A172 (cell line): ENCODE results near the gene LEMD2. TPM values are rescaled to one million over a fixed set of nuclear protein-coding genes. Genes with fewer than 3 reads are reported as not detected.

ENCODE experiments used
- DNase-seq: peaks from one replicate; pipeline ENCODE4 v3.0.0-alpha.2; 2015; ENCODE audit warnings: low spot score
- total RNA-seq: library from RNA; depleted of rRNA; stranded (reverse); fragments of >200 nt; shearing (Covaris generic); gene quantifications from 2 replicates; pipeline ENCODE4 v1.2.3, GENCODE V29; 2014

Gene LEMD2
- total RNA-seq, 1 experiment from 2014 or later = 50.8 TPM

- DNase-seq = no peak
Measured at GRCh38 chr6:33797626-33798342, 8.9 kb upstream of the LEMD2 start.

- no peak for DNase-seq
Measured at GRCh38 chr6:33794910-33795623, 6.1 kb upstream of the LEMD2 start.

- DNase-seq = no peak
Measured at GRCh38 chr6:33792981-33793380, 4.1 kb upstream of the LEMD2 start.

DNA sequence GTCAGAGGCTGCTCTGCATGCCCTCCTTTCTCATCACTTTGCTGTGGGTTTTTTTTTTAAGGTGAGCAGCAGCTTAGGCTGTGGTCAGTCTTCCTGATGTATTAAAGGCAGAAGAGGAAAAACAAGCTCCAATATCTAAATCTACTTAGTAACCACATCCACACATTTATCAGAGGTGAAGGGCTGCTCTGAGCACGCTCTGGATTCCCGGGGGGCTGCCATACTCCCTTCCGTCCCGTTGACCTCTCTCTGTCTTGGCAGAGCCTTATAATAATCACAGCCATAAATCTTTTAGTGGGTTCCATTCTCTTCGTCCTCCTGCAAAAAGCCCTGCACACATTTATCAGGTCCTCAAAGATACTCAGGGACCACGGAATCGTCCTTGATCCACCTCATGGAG lies 2.7 kb upstream of the LEMD2 start:
- no peak for DNase-seq

DNA sequence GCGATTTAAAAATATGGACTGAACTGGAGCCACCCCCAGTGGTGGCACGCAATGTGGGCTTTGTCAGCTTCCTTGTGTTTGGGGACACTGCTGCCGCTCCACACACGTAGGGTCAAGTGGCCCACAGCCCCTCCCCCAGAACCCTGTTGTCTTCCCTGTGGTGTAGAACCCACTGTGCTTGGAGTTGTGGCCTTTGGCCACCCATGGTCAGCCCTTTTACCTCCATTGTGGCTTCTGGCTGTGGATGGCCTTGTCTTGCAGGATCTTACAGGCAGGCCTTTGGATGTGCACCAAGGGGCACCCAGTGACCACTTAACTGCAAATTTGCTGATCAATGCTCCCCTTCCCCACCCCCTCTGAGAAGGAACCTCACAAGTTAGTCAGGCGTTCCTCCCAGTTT lies 2.0 kb upstream of the LEMD2 start:
- no peak for DNase-seq

- DNase-seq = no peak
Measured at GRCh38 chr6:33790379-33790778, 1.4 kb upstream of the LEMD2 start.

- DNase-seq = no peak
Measured at GRCh38 chr6:33789550-33789895, 593 bp upstream of the LEMD2 start.

DNA sequence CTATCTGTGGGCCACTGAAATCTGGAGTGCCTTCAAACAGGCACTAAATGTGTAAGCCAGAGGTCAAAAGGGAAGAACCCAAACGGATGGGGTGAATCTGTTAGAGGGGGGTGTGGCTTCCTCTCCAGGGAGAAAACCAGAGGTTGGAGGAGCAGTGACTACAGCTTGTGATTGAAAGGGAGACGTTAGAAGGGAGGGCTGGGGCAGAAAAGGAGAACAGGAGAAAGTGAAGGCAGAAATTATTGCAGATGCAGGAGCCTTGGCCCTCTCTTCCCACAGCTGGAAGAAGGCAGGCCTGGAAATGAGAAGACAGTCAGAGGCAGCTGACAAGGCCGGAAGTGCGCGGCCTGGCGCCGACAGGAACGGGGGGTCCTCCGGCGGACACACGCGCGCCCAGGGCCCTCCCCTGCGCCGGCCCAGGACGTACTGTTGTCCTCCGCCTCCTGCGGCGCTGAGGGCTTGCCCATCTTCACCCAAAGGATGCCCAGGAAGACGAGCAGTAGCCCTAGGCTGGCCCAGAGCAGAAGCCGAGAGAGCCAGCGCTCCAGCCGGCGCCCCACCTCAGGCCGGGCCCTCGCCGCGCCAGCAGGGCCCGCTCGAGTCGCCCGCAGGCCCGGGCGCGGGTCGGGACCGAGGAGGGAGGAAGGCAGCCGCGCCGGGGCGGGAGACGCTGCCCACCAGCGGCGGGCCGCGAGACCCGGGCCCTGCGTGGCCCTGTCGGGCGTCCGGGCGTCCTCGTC lies 806 bp downstream of the LEMD2 start:
- DNase-seq = peak; percentile 54

DNA sequence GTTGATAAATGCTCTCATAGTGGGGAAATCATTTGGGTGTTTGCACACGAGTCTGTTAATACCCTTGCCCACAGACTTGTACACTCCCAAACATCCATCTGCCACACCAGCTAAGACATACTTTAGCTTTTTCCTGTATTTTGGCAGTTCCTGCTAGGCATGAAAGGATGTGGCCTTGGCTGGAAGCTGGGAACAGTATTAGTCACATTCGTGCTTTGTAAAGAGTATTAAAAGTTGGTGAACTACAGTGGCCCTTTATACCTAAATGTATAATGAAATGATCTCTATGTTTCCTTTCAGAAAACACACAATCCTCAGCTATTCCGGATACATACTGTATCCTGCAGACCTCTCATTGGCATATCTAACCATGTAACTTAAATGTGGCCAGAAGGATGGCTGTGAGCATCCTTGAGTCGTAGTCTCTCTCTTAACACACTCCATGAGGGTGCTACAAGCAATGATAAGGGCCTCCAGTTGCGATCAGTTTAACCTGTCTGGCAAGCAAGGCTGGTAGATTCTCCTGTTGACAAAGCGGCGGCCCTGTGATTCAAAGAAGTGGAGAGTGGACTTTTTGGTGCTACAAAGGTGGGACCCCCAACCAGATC lies 1.5 kb downstream of the LEMD2 start:
- no peak for DNase-seq

DNA sequence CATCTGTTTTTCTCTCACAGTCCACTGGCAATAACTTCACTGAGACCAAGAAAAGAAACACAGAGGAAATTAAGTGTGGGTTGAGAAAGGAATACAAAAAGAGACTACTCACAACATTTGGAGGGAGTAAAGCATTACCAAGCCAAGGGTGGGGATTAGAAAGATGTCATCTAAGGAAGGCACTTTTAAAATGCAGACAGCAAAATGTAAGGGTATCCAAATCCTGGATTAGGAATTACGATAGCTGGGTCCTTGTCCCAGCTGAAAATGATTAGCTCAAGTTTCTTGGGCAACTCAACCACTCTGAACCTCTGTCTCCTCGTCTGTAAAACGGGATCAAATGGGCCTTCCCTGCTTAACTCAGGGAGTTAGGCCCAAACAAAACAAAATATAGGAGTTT lies 2.2 kb downstream of the LEMD2 start:
- DNase-seq = no peak

- peak; percentile 90 for DNase-seq
Measured at GRCh38 chr6:33785778-33786177, 3.2 kb downstream of the LEMD2 start.

DNA sequence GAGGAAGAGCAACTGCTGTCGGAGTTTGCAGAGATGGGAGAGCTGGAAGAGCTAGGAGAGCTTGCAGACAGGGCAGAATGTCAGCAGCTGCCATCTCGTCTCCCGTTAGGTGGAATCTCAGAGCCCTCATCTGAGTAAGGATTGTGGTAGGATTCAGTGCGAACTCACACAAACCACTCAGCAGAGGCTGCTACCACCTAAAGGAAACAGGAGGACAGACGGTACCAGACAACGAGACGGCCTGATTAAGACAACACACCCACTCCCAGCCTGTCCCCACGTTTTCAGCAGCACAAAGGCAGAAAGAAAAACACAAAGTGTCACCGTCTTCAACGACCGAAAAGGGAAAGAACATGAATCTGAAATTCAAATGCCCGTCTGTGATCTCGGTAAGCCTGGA lies 4.1 kb downstream of the LEMD2 start:
- DNase-seq = no peak

DNA sequence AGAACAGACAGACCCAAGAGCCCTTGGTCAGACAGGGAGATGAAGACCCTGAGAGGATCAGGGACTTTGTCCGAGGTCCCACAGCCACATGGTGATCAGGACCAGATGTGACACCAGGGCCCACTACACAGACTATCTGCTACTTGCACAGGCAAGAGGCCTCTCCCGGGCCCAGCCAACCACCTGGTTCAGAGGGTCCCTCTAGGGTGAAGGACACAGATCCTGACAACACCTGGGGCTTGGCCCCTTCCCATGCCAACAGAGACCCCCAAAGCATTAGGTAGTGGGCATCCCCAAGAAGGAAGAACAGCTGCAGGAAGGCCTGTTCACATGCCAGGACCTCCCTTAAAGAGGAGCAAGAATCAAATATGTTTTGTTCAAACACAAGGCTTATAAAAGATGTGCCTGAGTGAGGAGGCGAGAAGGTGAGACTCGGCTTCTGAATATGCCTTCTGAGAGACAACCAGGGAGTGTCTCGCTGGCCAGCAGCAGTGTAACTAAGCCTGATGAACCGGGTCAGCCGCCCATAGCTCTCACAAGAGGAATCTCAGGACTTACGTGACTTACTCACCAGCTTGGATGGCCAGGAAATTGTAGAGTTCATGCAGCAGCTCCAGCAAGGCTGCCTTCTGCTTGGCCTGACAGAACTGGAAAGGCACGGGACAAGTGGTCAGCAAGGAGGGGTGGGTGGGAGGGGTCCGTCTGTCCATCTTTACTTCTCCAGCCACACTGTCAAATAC lies 5.0 kb downstream of the LEMD2 start:
- DNase-seq = no peak

- DNase-seq = no peak
Measured at GRCh38 chr6:33782561-33782960, 6.4 kb downstream of the LEMD2 start.

DNA sequence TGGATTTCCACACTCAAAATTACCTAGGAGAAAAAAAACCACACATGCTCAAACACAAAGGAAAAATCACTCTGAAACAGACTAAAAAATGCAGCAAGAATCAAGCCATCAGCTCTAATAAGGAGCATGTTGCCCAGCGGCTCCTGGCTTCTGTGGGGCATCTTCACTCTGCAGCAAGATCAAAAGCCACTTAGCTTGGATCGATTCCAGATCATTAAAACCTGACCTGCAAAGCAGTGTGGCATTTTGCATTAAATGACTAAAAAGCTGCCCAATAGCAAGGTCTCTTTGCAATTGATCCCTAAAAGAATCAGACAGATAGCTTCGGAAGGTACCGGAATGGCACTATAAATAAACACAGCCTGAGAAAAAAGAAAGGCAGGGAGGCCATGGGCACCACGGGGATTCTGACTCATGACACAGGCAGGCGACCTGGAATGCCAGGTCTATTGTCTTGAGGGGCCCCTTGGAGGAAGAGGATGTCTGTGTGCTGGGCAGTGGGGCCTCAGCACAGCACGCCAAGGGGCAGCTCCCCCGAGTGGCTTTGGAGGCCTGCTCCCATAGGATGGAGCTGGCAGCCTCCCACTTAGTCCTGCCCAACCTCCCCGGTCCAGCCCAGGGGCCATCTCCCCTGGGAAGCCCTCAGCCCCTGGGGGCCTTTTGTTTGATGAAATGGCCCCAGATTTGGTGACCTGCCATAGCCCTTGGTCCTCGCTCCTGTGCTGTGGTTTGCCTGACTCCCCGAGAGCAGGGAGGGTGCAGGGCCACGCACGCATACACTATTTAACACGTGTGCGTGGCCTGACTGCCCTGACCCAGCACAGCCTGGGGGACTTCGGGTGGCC lies 7.6 kb downstream of the LEMD2 start:
- DNase-seq = peak; percentile 94

- DNase-seq = no peak
Measured at GRCh38 chr6:33779895-33780294, 9.0 kb downstream of the LEMD2 start.

- DNase-seq = no peak
Measured at GRCh38 chr6:33779290-33779689, 9.6 kb downstream of the LEMD2 start.

DNA sequence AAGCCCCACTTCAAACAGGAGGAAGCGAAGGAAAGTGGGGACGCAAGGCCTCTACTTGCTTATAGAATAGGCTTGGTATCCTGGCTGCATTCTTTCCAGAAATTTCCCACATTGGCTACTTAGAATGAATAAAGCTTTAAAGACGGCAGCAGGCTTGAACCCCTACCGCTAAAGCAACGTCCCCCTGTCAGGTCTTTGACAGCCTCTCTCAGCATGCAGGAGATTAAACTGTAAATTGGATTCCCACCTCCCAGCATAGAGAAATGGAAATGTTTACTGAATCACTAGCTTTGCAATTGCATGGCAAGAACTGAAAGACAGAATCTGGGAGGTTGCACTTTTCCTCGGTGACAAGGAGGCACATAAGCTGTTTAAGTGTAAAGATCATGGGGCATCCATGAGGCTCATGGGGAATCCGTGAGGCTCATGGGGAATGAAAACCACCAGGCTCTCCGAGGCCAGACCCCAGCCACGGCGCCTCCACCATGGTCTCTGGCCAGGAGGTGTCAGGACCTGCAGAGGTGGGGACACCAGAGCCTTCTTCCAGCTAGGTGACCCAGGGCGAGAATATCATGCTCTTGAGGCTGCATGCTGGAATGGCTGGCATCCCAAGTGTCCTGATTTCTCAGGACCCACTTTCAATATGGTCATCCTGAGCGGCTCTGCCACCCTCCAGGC lies 10.3 kb downstream of the LEMD2 start:
- no peak for DNase-seq

- DNase-seq = no peak
Measured at GRCh38 chr6:33777398-33778388, 11.2 kb downstream of the LEMD2 start.
